Lower leg skin (tissue), 3 donors: Measurements from ENCODE around the gene TPM2.

Experiments used
- CTCF ChIP-seq, 3 donors: fragments of 450-650 bp; IDR thresholded peaks; one replicate each; pipeline ENCODE4 v1.5.1; 2016; ENCODE audit warnings: antibody characterized with exemption in 3 of 3, mild to moderate bottlenecking in 3 of 3, moderate library complexity in 2 of 3
- POLR2A ChIP-seq, 2 donors: fragments of 450-650 bp; IDR thresholded peaks; one replicate each; pipeline ENCODE4 v1.6.1; 2016 to 2017; ENCODE audit warnings: antibody characterized with exemption in 2 of 2, mild to moderate bottlenecking in 1 of 2, moderate library complexity in 1 of 2

- TF ChIP-seq POLR2A (IDR thresholded peaks at IDR 0.05) = no peak
- TF ChIP-seq CTCF (IDR thresholded peaks at IDR 0.05) = no peak
These were observed 20.2 kb downstream of the TPM2 start for GRCh38 chr9:35669331-35670145.
